Measurements from ENCODE around the gene TMEM232. TPM values are rescaled to one million over a fixed set of nuclear protein-coding genes. Genes with fewer than 3 reads are reported as not detected.

Gene TMEM232
- total and polyA plus RNA-seq, 2 of the 4 experiments (the other 2 are of a cell fraction) = 0.17 to 0.36 TPM

GRCh38 chr5:110463106-110463505, 263.4 kb downstream of the TMEM232 start:
- no CpG with 5 or more reads among the region's 2 CpGs for WGBS, 2 experiments (ENCODE audit: extremely low coverage in 2 of 2, insufficient read length in 1 of 2)
- Histone ChIP-seq H2BK5ac (ENCODE audit: low read depth, low read length, poor library complexity, severe bottlenecking) (no peak overlapping the region), H3K27ac (ENCODE audit: insufficient read depth, low read length) (no peak overlapping the region), H2BK120ac (ENCODE audit: low read depth, low read length) (no peak overlapping the region), H3K79me1 (ENCODE audit: low read depth in 1 of 2, low read length in 2 of 2) (no peaks in the 10 kb centered on the region), H2BK20ac (ENCODE audit: low read depth, low read length) (no peak overlapping the region), H2BK15ac (ENCODE audit: low read depth, low read length) (no peak overlapping the region), H4K5ac (ENCODE audit: low read depth, low read length) (no peak overlapping the region), H4K91ac (ENCODE audit: insufficient read depth, low read depth, low read length) (no peak overlapping the region), H3K27me3 (ENCODE audit: control insufficient read depth, insufficient read depth, low read length) (no peaks in the 10 kb centered on the region), H3K4ac (ENCODE audit: low read depth, low read length) (no peak overlapping the region), H3K18ac (ENCODE audit: low read depth, low read length) (no peak overlapping the region), H3K14ac (replicated peaks; ENCODE audit: low read depth, low read length) (no peak overlapping the region), H3K9me1 (ENCODE audit: insufficient read depth, low read length) (no peaks in the 10 kb centered on the region), H3K36me3 (ENCODE audit: control insufficient read depth, insufficient read depth, low read length) (no peaks in the 10 kb centered on the region), H3K4me3 (ENCODE audit: insufficient read depth, low read depth, low read length) (no peak overlapping the region), H4K20me1 (ENCODE audit: insufficient read depth, low read length) (no peaks in the 10 kb centered on the region), H3K9me3 (ENCODE audit: control insufficient read depth, insufficient read depth, low read length) (no peaks in the 10 kb centered on the region), H4K8ac (ENCODE audit: low read depth in 2 of 2, low read length in 2 of 2) (no peak overlapping the region), H3K4me1 (ENCODE audit: control insufficient read depth, insufficient read depth, low read length) (no peaks in the 10 kb centered on the region; the same call in 1 of the 2 replicates), H2AK5ac (ENCODE audit: low read depth, low read length) (no peak overlapping the region), H2AK9ac (replicated peaks; ENCODE audit: low read depth, low read length, poor library complexity) (no peak overlapping the region), H3K23ac (ENCODE audit: low read depth, low read length) (no peak overlapping the region), H3K9ac (ENCODE audit: low read depth, low read length) (no peak overlapping the region), H3K4me2 (ENCODE audit: low read depth, low read length) (no peak overlapping the region), H3K56ac (ENCODE audit: extremely low read depth, insufficient read depth, low read length) (no peak overlapping the region), H2AFZ (replicated peaks; ENCODE audit: low read length, poor library complexity) (no peak overlapping the region)
- TF ChIP-seq CEBPB (IDR thresholded peaks at IDR 0.05; ENCODE audit: low read depth, low read length) (peak; percentile 34; the same call in 1 of the 2 replicates), CTCF (conservative IDR thresholded peaks at IDR 0.05; ENCODE audit: low read depth, low read length) (no peak), RCOR1 (IDR thresholded peaks at IDR 0.05; ENCODE audit: insufficient replicate concordance, low read length) (no peak)
- in situ Hi-C loops (cut with MboI; ENCODE audit: low sequenced_read_pairs) (no loop called here), dilution Hi-C loops (cut with HindIII; ENCODE audit: low sequenced_read_pairs, unreplicated experiment) (no loop called here), intact Hi-C loops (cut with micrococcal nuclease) (no loop called here)
- DNase-seq (peak; percentile 6), ATAC-seq (ENCODE audit: low read depth) (no peak)
- ChIA-PET CTCF (no interaction called here), POLR2A (ENCODE audit: unreplicated experiment) (no interaction called here)
- BruUV-seq (replicated peaks) = no TSS peak
